ENCODE data around the gene GINS3. TPM values are rescaled to one million over a fixed set of nuclear protein-coding genes. Genes with fewer than 3 reads are reported as not detected.
A peak's percentile ranks its signal among the peaks of the same experiment; 100 is the strongest.
"Not testable (repeated sequence)": the region's sequence is repeated elsewhere in the genome, so short reads cannot be mapped to it uniquely, and the experiment has no call there.

The GINS3 gene
- total RNA-seq, 1 donor from 2014 or later: 1.1 TPM

- no peak for TF ChIP-seq CTCF (IDR thresholded peaks at IDR 0.05; ENCODE audit: insufficient read depth, low read length, severe bottlenecking)
- H3K27me3 ChIP-seq (ENCODE audit: control insufficient read depth, insufficient read depth, low read length): no peaks in the 10 kb centered on the region
- no peak overlapping the region for H3K4me3 ChIP-seq (ENCODE audit: low read depth, low read length)
- FAIRE-seq (no peak), DNase-seq (ENCODE audit: low read depth) (peak; percentile 76)
- no peaks in the 10 kb centered on the region for H3K36me3 ChIP-seq (ENCODE audit: control insufficient read depth, insufficient read depth, low read length)
Observed at GRCh38 chr16:58399718-58400633, 7.7 kb downstream of the GINS3 start.

- FAIRE-seq; H3K4me3 ChIP-seq (ENCODE audit: low read depth, low read length); DNase-seq (ENCODE audit: low read depth); H3K27me3 ChIP-seq (ENCODE audit: control insufficient read depth, insufficient read depth, low read length); H3K36me3 ChIP-seq (ENCODE audit: control insufficient read depth, insufficient read depth, low read length): not testable (repeated sequence)
Observed at GRCh38 chr16:58401305-58401704, 9.0 kb downstream of the GINS3 start.

GRCh38 chr16:58402796-58403195 is 10.5 kb downstream of the GINS3 start:
- FAIRE-seq: no peak
- TF ChIP-seq CTCF (IDR thresholded peaks at IDR 0.05; ENCODE audit: insufficient read depth, low read length, severe bottlenecking): no peak
- DNase-seq (ENCODE audit: low read depth): no peak

GRCh38 chr16:58409316-58409973 is 17.2 kb downstream of the GINS3 start:
- FAIRE-seq (no peak), DNase-seq (ENCODE audit: low read depth) (peak; percentile 64)

More at GRCh38 chr16:58402796-58403195, 10.5 kb downstream of the GINS3 start:
- Histone ChIP-seq H3K4me3 (ENCODE audit: low read depth, low read length) (no peak overlapping the region), H3K27me3 (ENCODE audit: control insufficient read depth, insufficient read depth, low read length) (no peaks in the 10 kb centered on the region), H3K36me3 (ENCODE audit: control insufficient read depth, insufficient read depth, low read length) (no peaks in the 10 kb centered on the region)

GRCh38 chr16:58411336-58411735 is 19.1 kb downstream of the GINS3 start:
- FAIRE-seq: no peak

More at GRCh38 chr16:58409316-58409973, 17.2 kb downstream of the GINS3 start:
- H3K4me3 ChIP-seq (ENCODE audit: low read depth, low read length): no peak overlapping the region
- H3K27me3 ChIP-seq (ENCODE audit: control insufficient read depth, insufficient read depth, low read length): no peaks in the 10 kb centered on the region
- no peaks in the 10 kb centered on the region for H3K36me3 ChIP-seq (ENCODE audit: control insufficient read depth, insufficient read depth, low read length)
- TF ChIP-seq CTCF (IDR thresholded peaks at IDR 0.05; ENCODE audit: insufficient read depth, low read length, severe bottlenecking): no peak

More at GRCh38 chr16:58411336-58411735, 19.1 kb downstream of the GINS3 start:
- Histone ChIP-seq H3K4me3 (ENCODE audit: low read depth, low read length) (no peak overlapping the region), H3K27me3 (ENCODE audit: control insufficient read depth, insufficient read depth, low read length) (no peaks in the 10 kb centered on the region), H3K36me3 (ENCODE audit: control insufficient read depth, insufficient read depth, low read length) (no peaks in the 10 kb centered on the region)
- no peak for TF ChIP-seq CTCF (IDR thresholded peaks at IDR 0.05; ENCODE audit: insufficient read depth, low read length, severe bottlenecking)
- no peak for DNase-seq (ENCODE audit: low read depth)
